OCI-LY7 (cell line): ENCODE data around the gene SP1.

Experiments used
- CTCF ChIP-seq: fragments of 200-600 bp; sonication (generic); conservative IDR thresholded peaks from 2 replicates; pipeline ENCODE4 v1.5.1; 2014; ENCODE audit warnings: mild to moderate bottlenecking, antibody characterized with exemption, low read length, moderate library complexity, mixed read lengths
- EZH2phosphoT487 ChIP-seq: fragments of 200-600 bp; sonication (generic); IDR thresholded peaks from 2 replicates; pipeline ENCODE4 v1.6.1; 2018; ENCODE audit warnings: low read depth, borderline replicate concordance, mild to moderate bottlenecking, mixed run types, antibody characterized with exemption, low read length, moderate library complexity, mixed read lengths

- TF ChIP-seq CTCF, result no peak
- no peak for TF ChIP-seq EZH2phosphoT487
Measured at GRCh38 chr12:53430116-53430515, 50.1 kb downstream of the SP1 start.
